ENCODE data around the gene PCDHA1.

PCDHA1 gene

DNA sequence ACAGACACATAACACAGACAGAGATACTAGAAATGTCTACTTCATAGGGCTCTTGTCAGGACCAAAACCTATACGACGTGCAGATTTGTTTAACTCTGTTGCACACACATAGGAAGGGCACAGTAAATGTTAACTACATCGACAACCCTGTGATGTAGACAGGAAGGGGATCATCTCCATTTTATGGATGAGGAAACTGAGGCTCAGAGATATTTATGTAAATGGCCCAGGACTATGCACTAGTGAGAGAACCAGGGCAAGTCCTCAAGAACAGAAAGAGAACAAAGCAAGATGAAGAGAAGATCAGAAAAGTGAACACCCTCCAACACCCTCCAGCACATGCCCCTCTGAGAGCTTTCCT lies 216.6 kb downstream of the PCDHA1 start:
- H3K27ac Mint-ChIP-seq, result no peak overlapping the region
- peaks cover 10% of the 10 kb centered on the region for H3K4me1 Mint-ChIP-seq (ENCODE audit: low read depth)
- H3K4me3 Mint-ChIP-seq, result no peak overlapping the region
- peaks cover 17% of the 10 kb centered on the region for H3K27me3 Mint-ChIP-seq
- no peaks in the 10 kb centered on the region for H3K9me3 Mint-ChIP-seq (ENCODE audit: low read depth)
- no peaks in the 10 kb centered on the region for H3K36me3 Mint-ChIP-seq

DNA sequence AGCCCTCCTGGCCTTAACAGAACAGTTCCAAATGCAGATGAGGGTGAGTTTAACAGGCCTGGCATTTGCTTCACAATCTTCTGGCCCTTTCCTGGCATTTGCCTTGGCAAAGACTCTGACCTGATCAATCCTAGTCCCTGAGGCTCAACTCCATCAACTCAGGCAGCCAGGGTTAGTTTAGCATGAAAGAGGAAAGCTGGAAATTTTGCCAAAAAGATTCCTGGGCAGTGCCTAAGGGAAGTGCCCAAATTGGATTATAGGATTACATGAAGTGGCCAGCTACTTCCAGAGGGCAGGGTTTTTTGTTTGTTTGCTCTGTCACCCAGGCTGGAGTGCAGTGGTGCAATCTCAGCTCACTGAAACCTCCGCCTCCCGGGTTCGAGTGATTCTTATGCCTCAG lies 217.1 kb downstream of the PCDHA1 start:
- Mint-ChIP-seq H3K9me3 (ENCODE audit: low read depth) (no peaks in the 10 kb centered on the region), H3K27ac (no peak overlapping the region), H3K27me3 (peaks cover 17% of the 10 kb centered on the region), H3K36me3 (no peaks in the 10 kb centered on the region), H3K4me1 (ENCODE audit: low read depth) (peaks cover 10% of the 10 kb centered on the region), H3K4me3 (no peak overlapping the region)

DNA sequence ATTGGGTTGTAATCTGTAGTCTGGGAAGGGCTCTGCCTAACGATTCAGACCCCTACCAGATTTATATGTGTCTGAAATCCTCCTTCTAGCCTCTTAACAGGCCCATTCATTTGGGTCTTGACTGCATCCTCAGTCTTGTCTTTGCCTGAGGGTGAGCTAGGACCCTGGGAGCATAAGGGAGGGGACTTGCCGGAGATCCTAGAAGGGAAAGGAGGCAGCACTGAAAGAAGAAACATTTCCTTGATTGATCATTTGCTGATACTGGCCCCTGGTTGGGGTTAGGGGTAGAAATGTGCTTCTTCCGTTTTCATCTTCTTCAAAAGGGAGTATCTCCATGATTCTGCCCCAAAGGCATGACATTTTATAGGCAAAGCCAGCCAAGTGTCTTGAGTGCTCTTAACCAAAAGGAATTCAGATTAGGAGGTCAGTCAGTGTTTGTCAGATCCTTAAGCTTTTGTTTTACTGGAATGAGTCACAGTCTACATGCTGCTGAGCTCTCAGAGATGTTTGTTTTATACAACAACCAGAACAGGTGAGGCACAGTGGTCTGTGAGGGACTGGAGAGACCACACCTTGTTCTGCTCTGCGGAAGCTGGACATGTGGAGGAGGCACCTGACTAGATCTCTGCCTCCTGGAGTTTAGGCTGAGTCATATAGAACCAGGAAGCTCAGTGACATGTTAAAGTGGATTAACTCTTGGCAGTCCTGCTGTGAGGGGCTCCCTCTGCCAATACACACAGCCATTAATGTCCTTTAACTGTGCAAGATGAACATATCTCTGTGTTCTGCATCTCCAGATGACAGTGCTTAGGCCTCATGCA lies 218.1 kb downstream of the PCDHA1 start:
- peaks cover 15% of the 10 kb centered on the region for H3K27me3 Mint-ChIP-seq
- no peaks in the 10 kb centered on the region for H3K9me3 Mint-ChIP-seq (ENCODE audit: low read depth)
- no peak overlapping the region for H3K27ac Mint-ChIP-seq
- H3K4me3 Mint-ChIP-seq, result no peak overlapping the region
- no peaks in the 10 kb centered on the region for H3K36me3 Mint-ChIP-seq
- peaks cover 10% of the 10 kb centered on the region for H3K4me1 Mint-ChIP-seq (ENCODE audit: low read depth)

DNA sequence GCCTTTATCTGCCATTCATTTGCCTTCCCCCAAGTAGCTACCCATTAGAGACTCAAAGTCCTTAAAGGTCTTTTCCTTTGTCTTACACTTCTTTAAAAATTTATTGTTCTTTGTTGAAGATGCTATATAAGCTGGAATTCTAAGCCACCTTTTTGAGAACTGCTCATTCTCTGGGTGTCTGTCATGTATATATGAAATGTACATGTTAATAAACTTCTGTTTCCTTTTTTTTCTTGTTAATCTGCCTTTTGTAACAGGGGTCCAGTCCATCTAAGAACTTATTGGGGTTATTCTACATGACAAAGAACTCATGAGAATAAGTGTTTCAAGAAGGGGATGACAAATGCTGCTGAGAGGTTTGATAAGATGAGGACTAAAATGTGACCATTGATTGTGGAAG lies 221.9 kb downstream of the PCDHA1 start:
- H3K4me1 Mint-ChIP-seq (ENCODE audit: low read depth), result no peaks in the 10 kb centered on the region
- no peak overlapping the region for H3K4me3 Mint-ChIP-seq
- H3K9me3 Mint-ChIP-seq (ENCODE audit: low read depth), result no peaks in the 10 kb centered on the region
- H3K27ac Mint-ChIP-seq, result no peak overlapping the region
- H3K27me3 Mint-ChIP-seq, result peaks cover 8% of the 10 kb centered on the region
- no peaks in the 10 kb centered on the region for H3K36me3 Mint-ChIP-seq

DNA sequence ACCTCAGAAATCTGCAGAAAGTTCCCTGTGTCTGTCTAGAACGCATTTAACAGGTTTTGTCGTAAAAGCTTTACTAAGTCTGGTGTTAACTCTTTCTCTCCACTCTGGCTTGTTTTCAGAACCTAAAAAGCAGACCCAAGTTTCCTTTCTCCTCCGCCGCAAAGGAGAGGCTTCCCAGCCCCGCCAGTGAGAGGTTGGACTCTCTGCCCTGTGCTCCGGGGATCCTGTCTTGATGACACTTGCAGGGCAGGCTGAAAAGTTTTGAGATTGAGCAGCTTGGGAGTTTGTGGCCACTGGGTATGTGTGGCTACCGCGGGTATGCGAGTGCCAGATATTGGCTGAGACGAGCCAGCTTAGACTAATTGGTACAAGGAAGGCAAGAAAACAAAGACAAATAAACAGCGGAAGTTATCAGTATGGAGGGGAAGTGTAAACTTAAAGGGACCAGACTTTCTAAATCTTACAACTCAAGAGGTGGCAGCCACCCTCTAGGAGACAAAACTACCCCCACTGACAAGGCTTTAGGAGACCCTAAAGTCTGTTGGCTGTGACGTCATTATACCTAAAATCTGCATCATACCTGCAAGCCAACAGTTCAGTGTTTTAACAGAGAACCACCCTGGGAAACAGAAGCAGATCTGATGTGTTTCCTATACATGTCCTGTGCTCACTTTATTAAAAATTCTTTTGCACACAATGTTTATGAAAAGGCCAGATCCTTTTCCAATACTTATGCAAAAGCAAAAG lies 224.3 kb downstream of the PCDHA1 start:
- H3K36me3 Mint-ChIP-seq, result no peaks in the 10 kb centered on the region
- no peaks in the 10 kb centered on the region for H3K4me1 Mint-ChIP-seq (ENCODE audit: low read depth)
- H3K27ac Mint-ChIP-seq, result no peak overlapping the region
- peaks cover 6% of the 10 kb centered on the region for H3K27me3 Mint-ChIP-seq
- H3K9me3 Mint-ChIP-seq (ENCODE audit: low read depth), result no peaks in the 10 kb centered on the region
- no peak overlapping the region for H3K4me3 Mint-ChIP-seq

DNA sequence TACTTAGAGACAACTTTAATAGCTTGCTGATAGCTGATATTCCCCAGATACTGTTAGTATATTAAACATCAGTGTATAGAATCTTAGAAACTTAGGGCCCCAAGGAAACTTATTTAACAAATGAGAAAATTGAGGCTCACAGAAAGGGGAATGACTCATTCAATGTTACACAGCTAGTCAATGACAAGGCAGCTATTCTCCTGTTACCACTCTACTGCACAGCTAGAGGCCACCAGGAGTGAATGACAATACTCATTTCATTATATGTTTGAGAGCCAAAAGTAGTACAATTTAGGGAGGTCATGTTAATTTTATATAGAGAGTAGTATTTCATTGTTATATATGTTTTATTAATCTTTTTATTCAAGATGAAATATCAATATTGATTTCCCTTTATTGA lies 232.0 kb downstream of the PCDHA1 start:
- H3K27ac Mint-ChIP-seq, result no peak overlapping the region
- H3K9me3 Mint-ChIP-seq (ENCODE audit: low read depth), result no peaks in the 10 kb centered on the region
- H3K4me3 Mint-ChIP-seq, result no peak overlapping the region
- no peaks in the 10 kb centered on the region for H3K4me1 Mint-ChIP-seq (ENCODE audit: low read depth)
- H3K27me3 Mint-ChIP-seq, result peaks cover 5% of the 10 kb centered on the region
- H3K36me3 Mint-ChIP-seq, result no peaks in the 10 kb centered on the region

DNA sequence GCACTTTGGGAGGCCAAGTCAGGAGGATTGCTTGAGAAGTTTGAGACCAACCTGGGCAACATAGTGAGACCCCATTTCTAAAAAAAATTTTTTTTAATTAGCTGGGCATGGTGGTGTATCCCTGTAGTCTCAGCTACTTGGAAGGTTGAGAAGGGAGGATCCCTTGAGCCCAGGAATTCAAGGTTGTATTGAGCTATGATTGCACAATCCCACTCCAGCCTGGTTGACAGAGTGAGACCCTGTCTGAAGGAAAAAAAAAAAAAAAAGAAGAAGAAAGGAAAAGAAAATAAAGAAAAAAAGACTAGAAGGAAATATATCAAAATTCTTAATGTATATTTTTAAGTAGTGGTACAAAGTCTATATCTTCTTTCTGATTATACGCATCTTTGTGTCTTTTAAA lies 236.4 kb downstream of the PCDHA1 start:
- Mint-ChIP-seq H3K27ac (no peak overlapping the region), H3K27me3 (peaks cover 1% of the 10 kb centered on the region), H3K36me3 (no peaks in the 10 kb centered on the region), H3K9me3 (ENCODE audit: low read depth) (peaks cover 4% of the 10 kb centered on the region), H3K4me3 (no peak overlapping the region), H3K4me1 (ENCODE audit: low read depth) (no peaks in the 10 kb centered on the region)

DNA sequence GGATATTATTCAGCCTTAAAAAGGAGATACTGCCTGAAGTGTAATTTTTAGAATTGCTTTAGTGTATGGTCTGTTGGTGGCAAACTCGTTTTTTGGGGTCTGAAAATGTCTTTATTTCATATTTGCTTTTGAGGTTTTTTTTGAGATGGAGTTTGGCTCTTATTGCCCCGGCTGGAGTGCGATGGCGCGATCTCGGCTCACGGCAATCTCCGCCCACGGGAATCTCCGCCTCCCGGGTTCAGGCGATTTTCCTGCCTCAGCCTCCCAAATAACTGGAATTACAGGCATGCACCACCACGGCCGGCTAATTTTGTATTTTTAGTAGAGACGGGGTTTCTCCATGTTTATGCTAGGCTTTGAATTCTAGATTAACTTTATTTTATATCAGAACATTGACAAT lies 245.1 kb downstream of the PCDHA1 start:
- no peaks in the 10 kb centered on the region for H3K36me3 Mint-ChIP-seq

DNA sequence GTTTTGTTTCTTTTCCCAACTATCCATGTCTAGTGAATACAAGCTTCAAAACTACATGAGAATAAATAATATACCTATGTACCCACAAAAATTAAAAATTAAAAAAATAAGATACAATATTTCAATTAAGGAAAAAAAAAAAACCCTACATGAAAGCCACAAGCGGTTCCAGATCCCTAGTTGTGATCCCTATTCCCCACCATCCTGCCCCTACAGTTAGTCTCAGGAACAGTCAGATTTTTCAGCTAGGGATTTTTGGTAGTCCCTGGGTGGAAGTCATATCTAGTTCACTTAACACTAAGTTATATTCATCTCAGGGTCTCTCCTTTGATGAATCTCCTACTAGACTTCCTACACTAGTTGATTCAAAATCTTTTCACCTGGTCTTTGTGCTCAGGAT lies 246.7 kb downstream of the PCDHA1 start:
- Mint-ChIP-seq H3K4me3 (no peak overlapping the region), H3K27ac (no peak overlapping the region), H3K36me3 (no peaks in the 10 kb centered on the region), H3K4me1 (ENCODE audit: low read depth) (no peaks in the 10 kb centered on the region), H3K9me3 (ENCODE audit: low read depth) (no peaks in the 10 kb centered on the region), H3K27me3 (no peaks in the 10 kb centered on the region)

More for the DNA sequence above, 245.1 kb downstream of the PCDHA1 start:
- H3K27ac Mint-ChIP-seq, result no peak overlapping the region
- no peaks in the 10 kb centered on the region for H3K9me3 Mint-ChIP-seq (ENCODE audit: low read depth)
- H3K27me3 Mint-ChIP-seq, result no peaks in the 10 kb centered on the region
- H3K4me1 Mint-ChIP-seq (ENCODE audit: low read depth), result no peaks in the 10 kb centered on the region
- H3K4me3 Mint-ChIP-seq, result no peak overlapping the region

DNA sequence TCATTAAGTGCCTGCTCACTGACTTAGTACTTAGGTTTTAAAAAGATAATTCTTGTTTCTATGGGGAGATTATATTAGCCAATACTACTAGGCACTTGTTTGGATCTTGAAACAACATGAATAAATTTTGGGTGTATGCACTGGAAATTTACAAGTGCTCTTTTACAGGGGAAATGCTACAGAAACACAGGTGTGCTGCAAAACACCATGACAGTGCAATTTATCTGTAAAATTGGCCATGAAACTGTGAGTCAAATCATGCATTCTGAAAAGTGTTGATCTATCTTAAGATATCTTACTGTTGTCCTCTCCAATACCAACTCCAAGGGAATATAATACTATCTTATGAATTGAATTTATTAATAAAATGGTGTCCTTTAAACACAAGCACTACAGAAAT lies 253.1 kb downstream of the PCDHA1 start:
- Mint-ChIP-seq H3K4me1 (ENCODE audit: low read depth) (no peaks in the 10 kb centered on the region), H3K9me3 (ENCODE audit: low read depth) (peaks cover 4% of the 10 kb centered on the region), H3K4me3 (no peak overlapping the region), H3K27me3 (peaks cover 5% of the 10 kb centered on the region), H3K27ac (no peak overlapping the region), H3K36me3 (no peaks in the 10 kb centered on the region)

DNA sequence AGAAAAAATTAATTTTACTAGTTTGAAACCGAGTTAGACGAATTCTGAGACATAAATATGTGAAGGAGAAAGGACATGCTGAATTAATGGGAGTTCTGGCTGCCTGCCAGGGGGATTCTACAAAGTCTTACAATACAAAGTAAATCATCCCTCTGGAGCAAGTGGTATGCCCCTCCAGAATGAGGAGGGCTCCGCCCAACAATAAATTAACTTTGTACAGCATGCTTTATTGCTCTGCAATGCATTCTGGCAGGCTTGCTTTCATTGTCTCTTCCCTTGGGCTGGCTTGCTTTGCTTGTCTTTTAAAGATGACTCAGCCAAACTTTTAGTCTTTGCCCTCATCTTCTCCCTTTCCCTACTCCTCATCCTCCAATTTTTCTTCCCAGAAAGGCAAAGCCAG lies 253.6 kb downstream of the PCDHA1 start:
- Mint-ChIP-seq H3K27ac (no peak overlapping the region), H3K27me3 (peaks cover 9% of the 10 kb centered on the region), H3K4me1 (ENCODE audit: low read depth) (no peaks in the 10 kb centered on the region), H3K9me3 (ENCODE audit: low read depth) (peaks cover 4% of the 10 kb centered on the region), H3K4me3 (no peak overlapping the region), H3K36me3 (peaks cover 2% of the 10 kb centered on the region)

DNA sequence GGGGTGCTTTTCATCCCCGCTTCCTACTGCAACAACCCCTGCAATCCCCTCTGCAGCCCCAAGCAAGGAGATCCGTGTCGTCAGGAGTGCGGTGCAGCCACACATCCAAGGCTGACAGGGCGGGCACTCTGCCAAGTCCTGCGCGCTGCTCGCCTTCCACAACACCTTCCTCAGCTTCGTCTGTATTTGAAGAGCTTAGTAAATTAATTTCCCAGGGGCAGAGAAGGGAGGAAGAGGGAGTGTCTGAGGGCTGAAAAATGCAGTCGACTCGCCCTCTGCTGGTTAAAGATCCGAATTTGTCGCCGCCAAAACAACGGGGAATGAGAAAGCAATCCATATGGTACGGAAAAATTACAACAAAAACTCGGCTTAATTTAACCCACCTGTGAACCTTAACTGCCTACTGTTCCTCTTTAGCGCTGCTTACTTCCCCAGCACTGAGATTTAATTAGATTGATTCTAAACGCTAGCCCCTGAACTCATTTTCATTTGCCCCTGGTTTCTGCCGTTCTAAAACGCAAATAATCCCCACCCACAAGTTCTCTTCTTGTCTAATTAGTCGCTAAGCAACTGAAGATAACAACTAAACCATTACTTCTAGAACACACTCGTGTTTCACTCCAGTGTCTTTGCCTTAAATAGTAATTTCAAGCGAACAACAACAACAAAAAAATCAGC lies 254.3 kb downstream of the PCDHA1 start:
- Mint-ChIP-seq H3K27me3 (peaks cover 11% of the 10 kb centered on the region), H3K36me3 (peaks cover 2% of the 10 kb centered on the region), H3K4me1 (ENCODE audit: low read depth) (no peaks in the 10 kb centered on the region), H3K4me3 (no peak overlapping the region), H3K27ac (no peak overlapping the region), H3K9me3 (ENCODE audit: low read depth) (peaks cover 4% of the 10 kb centered on the region)

DNA sequence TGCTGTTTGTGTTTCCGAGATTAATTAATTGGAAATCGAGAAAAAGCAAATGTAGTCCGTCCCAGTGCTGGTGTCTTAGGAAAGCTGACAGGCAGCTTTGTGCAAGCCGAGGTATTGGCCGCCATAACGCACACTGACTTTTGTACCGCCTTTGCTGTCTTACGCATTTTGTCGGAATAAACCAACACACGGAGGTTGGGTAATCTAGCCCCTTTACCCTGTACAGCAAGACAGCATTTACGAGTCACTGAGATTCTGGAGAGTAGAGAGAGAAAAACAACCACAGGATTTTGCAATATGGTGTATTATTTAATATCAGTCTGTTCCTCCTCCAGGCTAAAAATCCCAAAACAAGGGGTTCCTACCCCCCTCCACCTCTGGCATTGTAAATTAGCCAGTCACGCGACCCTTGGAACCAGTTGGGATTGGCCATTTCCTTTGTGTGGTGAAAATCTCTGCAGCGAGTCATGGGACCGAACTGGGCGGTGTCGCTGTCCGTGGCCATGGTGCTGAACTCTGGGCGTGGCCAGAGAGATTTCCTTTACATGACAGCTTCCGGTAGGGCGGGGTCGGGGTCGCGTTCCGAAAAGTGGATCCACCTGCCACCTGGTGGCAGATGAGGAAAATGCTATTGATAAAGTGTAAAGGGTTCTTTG lies 255.0 kb downstream of the PCDHA1 start:
- peaks cover 16% of the 10 kb centered on the region for H3K27me3 Mint-ChIP-seq
- no peak overlapping the region for H3K4me3 Mint-ChIP-seq
- H3K27ac Mint-ChIP-seq, result no peak overlapping the region
- peaks cover 2% of the 10 kb centered on the region for H3K36me3 Mint-ChIP-seq
- peaks cover 4% of the 10 kb centered on the region for H3K9me3 Mint-ChIP-seq (ENCODE audit: low read depth)
- no peaks in the 10 kb centered on the region for H3K4me1 Mint-ChIP-seq (ENCODE audit: low read depth)

DNA sequence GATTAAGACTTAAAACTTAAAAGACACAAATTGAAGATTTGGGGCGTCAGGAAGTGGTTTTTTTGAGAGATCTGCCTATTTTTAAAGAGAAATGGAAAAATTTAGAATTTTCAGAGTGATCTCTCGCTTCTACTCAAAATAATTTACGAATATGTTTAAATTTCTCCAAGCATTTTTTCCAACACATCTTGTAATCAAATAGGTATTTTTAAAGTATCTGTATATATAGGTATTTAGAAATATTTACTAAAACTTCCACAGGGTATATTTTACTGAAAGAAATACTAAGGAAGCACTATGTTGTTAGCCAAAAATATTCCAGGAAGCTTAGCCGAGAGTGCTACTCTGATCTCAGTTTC lies 255.5 kb downstream of the PCDHA1 start:
- H3K27me3 Mint-ChIP-seq, result peaks cover 19% of the 10 kb centered on the region

DNA sequence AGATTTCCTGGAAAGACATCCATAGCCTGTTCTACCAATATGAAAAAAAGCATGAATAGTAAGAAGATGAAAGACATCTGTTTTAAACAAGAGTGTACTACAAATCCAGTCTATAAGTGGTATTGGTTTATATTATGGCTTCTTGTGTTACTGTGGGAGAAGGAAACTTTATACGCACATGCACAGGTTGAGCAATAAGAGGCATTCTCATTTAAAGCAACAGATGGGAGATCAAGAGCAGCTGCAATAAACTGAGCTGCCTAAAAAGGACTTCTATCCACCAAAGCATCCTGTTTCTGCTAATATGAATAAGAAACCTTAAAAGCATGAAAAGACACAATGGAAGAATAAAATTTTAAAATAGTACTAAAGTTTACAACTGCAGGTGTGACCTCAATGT lies 256.6 kb downstream of the PCDHA1 start:
- Mint-ChIP-seq H3K36me3 (peaks cover 2% of the 10 kb centered on the region), H3K4me1 (ENCODE audit: low read depth) (no peaks in the 10 kb centered on the region), H3K27ac (no peak overlapping the region), H3K4me3 (no peak overlapping the region), H3K9me3 (ENCODE audit: low read depth) (peaks cover 8% of the 10 kb centered on the region), H3K27me3 (peaks cover 26% of the 10 kb centered on the region)

More for the DNA sequence above, 255.5 kb downstream of the PCDHA1 start:
- Mint-ChIP-seq H3K36me3 (peaks cover 2% of the 10 kb centered on the region), H3K9me3 (ENCODE audit: low read depth) (peaks cover 4% of the 10 kb centered on the region), H3K27ac (no peak overlapping the region), H3K4me1 (ENCODE audit: low read depth) (no peaks in the 10 kb centered on the region), H3K4me3 (no peak overlapping the region)

Measured in activated naive CD8-positive, alpha-beta T cell (primary cell).